Measurements from ENCODE around the gene LIX1L. TPM values are rescaled to one million over a fixed set of nuclear protein-coding genes. Genes with fewer than 3 reads are reported as not detected.

LIX1L gene
- total RNA-seq, 4 donors from 2014 or later: 3.7 to 10.7 (median 4.5) TPM

DNA sequence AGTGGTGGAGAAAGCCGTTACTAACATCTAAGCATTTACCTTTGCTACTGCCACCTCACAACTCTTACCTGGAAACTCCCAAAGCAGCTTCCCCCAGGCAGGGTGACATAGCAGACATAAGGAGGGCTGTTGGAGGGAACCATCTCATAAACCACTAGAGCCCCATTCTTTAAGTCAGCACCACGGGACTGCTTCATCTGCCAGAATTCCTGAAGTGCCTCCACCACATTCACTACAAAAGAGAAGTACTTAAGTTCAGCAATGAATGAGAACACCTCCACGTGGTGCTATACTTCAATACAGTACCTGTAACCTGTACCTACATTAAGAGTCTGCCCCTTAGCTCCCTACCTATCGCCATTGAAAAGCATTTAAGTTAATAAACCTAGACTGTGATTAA is 10.3 kb downstream of the LIX1L start:
- TF ChIP-seq, protein P1, sequence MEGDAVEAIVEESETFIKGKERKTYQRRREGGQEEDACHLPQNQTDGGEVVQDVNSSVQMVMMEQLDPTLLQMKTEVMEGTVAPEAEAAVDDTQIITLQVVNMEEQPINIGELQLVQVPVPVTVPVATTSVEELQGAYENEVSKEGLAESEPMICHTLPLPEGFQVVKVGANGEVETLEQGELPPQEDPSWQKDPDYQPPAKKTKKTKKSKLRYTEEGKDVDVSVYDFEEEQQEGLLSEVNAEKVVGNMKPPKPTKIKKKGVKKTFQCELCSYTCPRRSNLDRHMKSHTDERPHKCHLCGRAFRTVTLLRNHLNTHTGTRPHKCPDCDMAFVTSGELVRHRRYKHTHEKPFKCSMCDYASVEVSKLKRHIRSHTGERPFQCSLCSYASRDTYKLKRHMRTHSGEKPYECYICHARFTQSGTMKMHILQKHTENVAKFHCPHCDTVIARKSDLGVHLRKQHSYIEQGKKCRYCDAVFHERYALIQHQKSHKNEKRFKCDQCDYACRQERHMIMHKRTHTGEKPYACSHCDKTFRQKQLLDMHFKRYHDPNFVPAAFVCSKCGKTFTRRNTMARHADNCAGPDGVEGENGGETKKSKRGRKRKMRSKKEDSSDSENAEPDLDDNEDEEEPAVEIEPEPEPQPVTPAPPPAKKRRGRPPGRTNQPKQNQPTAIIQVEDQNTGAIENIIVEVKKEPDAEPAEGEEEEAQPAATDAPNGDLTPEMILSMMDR (IDR thresholded peaks at IDR 0.05): no peak
- TF ChIP-seq POLR2A (IDR thresholded peaks at IDR 0.05): no peak
- no peak overlapping the region for H3K27ac ChIP-seq
- H3K4me3 ChIP-seq: no peak overlapping the region
- H3K27me3 ChIP-seq: no peaks in the 10 kb centered on the region
- peaks cover 0 to 7% (median 0%) of the 10 kb centered on the region in 3 donors for H3K36me3 ChIP-seq
- DNase-seq: no peak
- H3K9me3 ChIP-seq: no peaks in the 10 kb centered on the region
- no peaks in the 10 kb centered on the region for H3K4me1 ChIP-seq

DNA sequence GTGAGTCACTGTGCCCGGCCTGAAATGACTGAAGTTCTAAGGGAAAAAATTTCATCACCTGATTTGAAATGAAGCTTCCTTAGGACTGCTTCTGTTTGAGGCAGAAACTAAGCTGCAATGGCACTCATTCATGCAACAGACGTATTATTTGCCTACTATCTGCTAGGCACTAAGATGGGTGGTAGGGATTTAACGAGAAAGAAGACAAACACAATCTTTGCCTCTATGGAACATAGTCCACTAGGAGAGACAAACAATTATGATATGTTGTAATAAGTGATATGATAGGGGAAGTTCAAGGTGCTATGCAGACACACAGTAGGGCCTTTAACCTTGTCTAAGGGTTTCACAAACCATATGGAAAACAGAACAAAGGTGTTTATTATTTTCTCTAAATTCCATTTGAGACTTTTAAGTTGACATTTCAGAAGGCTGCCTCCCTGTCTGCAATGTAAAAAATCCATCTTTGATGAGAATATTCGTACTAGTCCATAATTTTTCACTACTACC is 11.3 kb downstream of the LIX1L start:
- Histone ChIP-seq H3K27me3 (no peaks in the 10 kb centered on the region), H3K4me1 (no peaks in the 10 kb centered on the region), H3K36me3 (peaks cover 0 to 9% (median 0%) of the 10 kb centered on the region in 3 donors), H3K4me3 (no peak overlapping the region), H3K9me3 (no peaks in the 10 kb centered on the region), H3K27ac (no peak overlapping the region)
- no peak for DNase-seq
- no peak for TF ChIP-seq POLR2A (IDR thresholded peaks at IDR 0.05)
- TF ChIP-seq, protein P1 (IDR thresholded peaks at IDR 0.05): no peak

DNA sequence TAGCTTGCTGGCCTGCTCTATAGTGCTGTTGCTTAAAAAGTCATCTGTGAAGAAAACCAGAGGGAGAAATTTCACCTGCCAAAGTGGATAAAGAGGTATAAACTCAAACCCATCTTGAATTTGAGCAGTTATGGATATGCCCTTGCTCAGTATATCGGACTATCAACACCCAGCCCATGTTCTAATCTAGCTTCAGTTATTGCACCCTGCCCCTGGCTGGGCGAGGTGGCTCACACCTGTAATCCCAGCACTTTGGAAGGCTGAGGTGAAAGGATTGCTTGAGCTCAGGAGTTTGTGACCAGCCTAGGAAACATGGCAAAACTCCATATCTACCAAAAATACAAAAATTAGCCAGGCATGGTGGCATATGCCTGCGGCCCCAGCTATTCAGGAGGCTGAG is 13.3 kb downstream of the LIX1L start:
- H3K9me3 ChIP-seq: no peaks in the 10 kb centered on the region
- TF ChIP-seq, protein P1 (IDR thresholded peaks at IDR 0.05): no peak
- TF ChIP-seq POLR2A (IDR thresholded peaks at IDR 0.05): no peak
- no peaks in the 10 kb centered on the region for H3K4me1 ChIP-seq
- H3K27me3 ChIP-seq: no peaks in the 10 kb centered on the region
- no peak for DNase-seq
- H3K27ac ChIP-seq: no peak overlapping the region
- peaks cover 0 to 9% (median 0%) of the 10 kb centered on the region in 3 donors for H3K36me3 ChIP-seq
- no peak overlapping the region for H3K4me3 ChIP-seq

DNA sequence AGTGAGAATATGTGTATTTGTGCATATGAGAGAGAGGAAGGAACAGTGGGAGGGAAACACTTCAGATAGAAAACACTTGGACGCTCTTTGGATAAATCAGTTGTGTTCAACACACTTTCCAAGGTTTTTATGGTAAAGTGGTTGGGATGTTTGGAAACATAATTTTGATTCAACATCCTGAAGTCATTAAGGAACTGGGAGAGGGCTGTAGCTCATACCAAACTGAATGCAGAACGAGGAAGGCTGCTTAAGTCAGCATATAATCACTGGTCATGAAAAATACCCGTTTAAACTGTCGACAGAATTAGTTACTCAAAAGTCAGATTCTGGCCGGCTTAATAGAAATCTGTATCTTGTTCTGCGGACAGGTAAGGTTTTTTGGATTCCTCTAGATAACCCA is 14.9 kb downstream of the LIX1L start:
- H3K36me3 ChIP-seq: peaks cover 0 to 9% (median 0%) of the 10 kb centered on the region in 3 donors
- H3K4me1 ChIP-seq: no peaks in the 10 kb centered on the region
- no peaks in the 10 kb centered on the region for H3K9me3 ChIP-seq
- TF ChIP-seq, protein P1 (IDR thresholded peaks at IDR 0.05): no peak
- no peak for TF ChIP-seq POLR2A (IDR thresholded peaks at IDR 0.05)
- DNase-seq: no peak
- H3K4me3 ChIP-seq: no peak overlapping the region
- H3K27me3 ChIP-seq: no peaks in the 10 kb centered on the region
- no peak overlapping the region for H3K27ac ChIP-seq

DNA sequence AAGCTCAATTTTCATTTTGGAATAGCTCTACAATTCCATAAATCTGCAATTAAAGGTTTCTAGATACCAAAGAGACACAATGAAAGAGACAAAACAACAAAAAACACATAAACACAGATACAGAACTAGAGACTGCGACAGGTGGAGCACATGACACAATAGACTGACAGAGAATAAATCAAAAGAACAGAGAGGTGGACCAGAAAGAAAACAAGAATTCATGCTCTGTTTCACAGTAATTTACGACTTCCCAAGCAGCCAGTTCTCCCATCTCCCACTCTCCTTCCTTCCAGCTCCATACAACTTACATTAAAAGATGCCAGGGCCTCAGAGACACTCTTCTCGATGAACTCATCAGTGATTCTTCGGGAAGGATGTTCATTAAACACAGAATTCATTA is 15.4 kb downstream of the LIX1L start:
- H3K27me3 ChIP-seq: no peaks in the 10 kb centered on the region
- peaks cover 0 to 11% (median 0%) of the 10 kb centered on the region in 3 donors for H3K36me3 ChIP-seq
- H3K4me3 ChIP-seq: no peak overlapping the region
- H3K9me3 ChIP-seq: no peaks in the 10 kb centered on the region
- TF ChIP-seq, protein P1 (IDR thresholded peaks at IDR 0.05): no peak
- TF ChIP-seq POLR2A (IDR thresholded peaks at IDR 0.05): no peak
- no peaks in the 10 kb centered on the region for H3K4me1 ChIP-seq
- no peak overlapping the region for H3K27ac ChIP-seq
- DNase-seq: no peak

DNA sequence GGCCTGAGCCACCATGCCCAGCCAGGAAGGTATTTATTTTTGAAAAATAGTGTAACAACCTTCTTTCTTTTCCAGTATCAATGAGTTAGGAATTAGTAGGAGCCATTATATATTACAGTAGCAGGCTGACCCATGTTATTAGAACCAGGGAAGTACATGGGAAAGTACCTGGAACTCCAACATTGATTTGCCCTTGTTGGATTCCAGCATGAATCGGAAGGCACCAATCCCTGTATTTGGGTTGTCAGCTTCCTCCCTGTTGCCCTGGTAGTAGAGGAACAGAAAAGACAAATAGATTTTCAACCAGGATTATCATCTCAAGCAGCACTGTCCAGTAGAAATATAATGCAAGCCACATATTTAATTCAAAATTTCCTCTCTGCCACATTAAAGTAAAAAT is 20.4 kb downstream of the LIX1L start:
- H3K4me3 ChIP-seq: no peak overlapping the region
- H3K36me3 ChIP-seq: peaks cover 0 to 28% (median 0%) of the 10 kb centered on the region in 3 donors
- H3K27ac ChIP-seq: no peak overlapping the region
- no peak for DNase-seq
- no peaks in the 10 kb centered on the region for H3K27me3 ChIP-seq
- H3K9me3 ChIP-seq: no peaks in the 10 kb centered on the region
- H3K4me1 ChIP-seq: no peaks in the 10 kb centered on the region
- TF ChIP-seq, protein P1 (IDR thresholded peaks at IDR 0.05): no peak
- TF ChIP-seq POLR2A (IDR thresholded peaks at IDR 0.05): no peak

Measured in Peyer's patch (tissue), 4 donors.